Memory B cell (primary cell): ENCODE measurements around the gene RABL6.
"Not testable (repeated sequence)": the region's sequence is repeated elsewhere in the genome, so short reads cannot be mapped to it uniquely, and the experiment has no call there.

Experiments
- ATAC-seq: fragments of 150-1000 bp; cut with Tn5 transposase; 2 replicates; pipeline ENCODE4 v1.10.0; 2021; ENCODE audit warnings: low read depth, mild to moderate bottlenecking, moderate library complexity
- DNase-seq, 2 donors: peaks; one replicate each; pipeline ENCODE4 v3.0.0; 2022; ENCODE audit warnings: low spot score in 2 of 2
- H3K27ac Mint-ChIP-seq: one replicate; pipeline ENCODE4 v1.8.0; 2022; ENCODE audit warnings: mild to moderate bottlenecking, moderate library complexity, mixed read lengths
- H3K27me3 Mint-ChIP-seq: one replicate; pipeline ENCODE4 v1.8.0; 2022; ENCODE audit warnings: mixed read lengths
- H3K36me3 Mint-ChIP-seq: one replicate; pipeline ENCODE4 v1.8.0; 2022; ENCODE audit warnings: mild to moderate bottlenecking, mixed read lengths
- H3K4me1 Mint-ChIP-seq: one replicate; pipeline ENCODE4 v1.8.0; 2022; ENCODE audit warnings: mixed read lengths
- H3K4me3 Mint-ChIP-seq: one replicate; pipeline ENCODE4 v1.8.0; 2022; ENCODE audit warnings: mild to moderate bottlenecking, moderate library complexity, mixed read lengths
- H3K9me3 Mint-ChIP-seq: one replicate; pipeline ENCODE4 v1.8.0; 2022; ENCODE audit warnings: mixed read lengths

Gene RABL6, protein sequence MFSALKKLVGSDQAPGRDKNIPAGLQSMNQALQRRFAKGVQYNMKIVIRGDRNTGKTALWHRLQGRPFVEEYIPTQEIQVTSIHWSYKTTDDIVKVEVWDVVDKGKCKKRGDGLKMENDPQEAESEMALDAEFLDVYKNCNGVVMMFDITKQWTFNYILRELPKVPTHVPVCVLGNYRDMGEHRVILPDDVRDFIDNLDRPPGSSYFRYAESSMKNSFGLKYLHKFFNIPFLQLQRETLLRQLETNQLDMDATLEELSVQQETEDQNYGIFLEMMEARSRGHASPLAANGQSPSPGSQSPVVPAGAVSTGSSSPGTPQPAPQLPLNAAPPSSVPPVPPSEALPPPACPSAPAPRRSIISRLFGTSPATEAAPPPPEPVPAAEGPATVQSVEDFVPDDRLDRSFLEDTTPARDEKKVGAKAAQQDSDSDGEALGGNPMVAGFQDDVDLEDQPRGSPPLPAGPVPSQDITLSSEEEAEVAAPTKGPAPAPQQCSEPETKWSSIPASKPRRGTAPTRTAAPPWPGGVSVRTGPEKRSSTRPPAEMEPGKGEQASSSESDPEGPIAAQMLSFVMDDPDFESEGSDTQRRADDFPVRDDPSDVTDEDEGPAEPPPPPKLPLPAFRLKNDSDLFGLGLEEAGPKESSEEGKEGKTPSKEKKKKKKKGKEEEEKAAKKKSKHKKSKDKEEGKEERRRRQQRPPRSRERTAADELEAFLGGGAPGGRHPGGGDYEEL

DNA sequence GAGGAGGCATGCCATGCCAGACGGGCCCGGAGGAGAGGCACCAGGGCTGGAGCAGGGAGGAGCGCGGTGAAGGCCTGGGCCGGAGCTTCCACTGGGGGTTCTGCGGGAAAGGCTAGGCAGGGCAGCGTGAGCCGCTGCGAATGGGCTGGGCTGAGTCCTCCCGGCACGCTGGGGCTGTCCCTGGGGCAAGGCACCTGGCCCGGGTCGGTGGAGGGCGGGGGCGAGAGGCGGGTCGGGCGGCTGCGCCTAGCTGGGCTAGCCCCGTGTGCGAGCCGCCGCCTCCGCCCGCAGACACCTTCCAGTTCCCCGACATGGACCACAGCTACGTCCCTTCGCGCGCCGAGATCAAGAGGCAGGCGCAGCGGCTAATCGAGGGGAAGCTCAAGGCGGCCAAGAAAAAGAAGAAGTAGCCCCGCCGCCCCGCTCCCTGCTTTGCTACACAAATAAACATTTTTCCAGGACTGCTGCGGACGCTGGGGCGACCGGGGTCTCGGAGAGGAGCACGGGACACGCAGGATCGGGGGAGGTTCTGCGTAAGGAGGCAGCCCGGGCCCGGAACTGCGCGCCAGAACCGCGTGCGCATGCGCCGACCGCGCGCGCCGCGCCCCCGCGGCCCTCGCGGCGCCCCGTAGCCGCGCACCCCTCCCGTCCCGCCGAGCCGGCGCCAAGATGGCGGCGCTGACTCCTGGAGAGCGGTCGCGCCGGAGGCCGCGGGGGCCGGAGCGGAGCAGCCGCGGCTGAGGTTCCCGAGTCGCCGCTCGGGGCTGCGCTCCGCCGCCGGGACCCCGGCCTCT is at the start of gene RABL6:
Gene RABL6 (plus strand): TSS at position 668 of the 794 bp plus-strand sequence. CDS start 249 bp downstream, outside the sequence.
- peak; percentile 87 for ATAC-seq
- Mint-ChIP-seq H3K4me1 (peaks cover 18% of the 10 kb centered on the region), H3K27ac (peak within 1 kb of the TSS; percentile 94), H3K9me3 (no peaks in the 10 kb centered on the region), H3K36me3 (peaks cover 12% of the 10 kb centered on the region), H3K27me3 (peaks cover under 1% of the 10 kb centered on the region), H3K4me3 (peak within 1 kb of the TSS; percentile 93)
- peak; percentile 82 to 86 for DNase-seq

DNA sequence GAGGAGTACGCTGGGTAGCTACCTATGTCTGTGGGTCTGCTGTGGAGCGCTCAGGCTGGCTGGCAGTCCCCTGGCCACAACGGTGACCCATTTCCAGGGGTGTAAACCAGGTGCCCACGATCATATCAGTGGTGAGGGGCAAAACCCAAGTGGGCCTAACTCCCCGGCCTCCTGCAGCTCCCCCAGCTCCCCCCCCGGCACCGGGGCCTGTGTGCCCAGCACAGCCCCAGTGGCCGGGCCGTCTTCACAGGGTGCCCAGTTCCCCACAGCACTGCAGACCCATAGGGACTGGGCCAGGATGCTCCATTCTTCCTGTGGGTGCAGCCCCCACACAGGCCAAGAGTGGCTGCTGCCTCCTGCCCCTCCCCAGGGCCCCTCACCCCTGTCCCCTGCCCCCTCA is 48.7 kb upstream of the RABL6 start:
- Mint-ChIP-seq H3K27me3 (no peaks in the 10 kb centered on the region), H3K4me3 (no peak overlapping the region), H3K27ac (no peak overlapping the region), H3K36me3 (no peaks in the 10 kb centered on the region), H3K9me3 (no peaks in the 10 kb centered on the region), H3K4me1 (peaks cover 12% of the 10 kb centered on the region)
- DNase-seq (no peak), ATAC-seq (no peak)

DNA sequence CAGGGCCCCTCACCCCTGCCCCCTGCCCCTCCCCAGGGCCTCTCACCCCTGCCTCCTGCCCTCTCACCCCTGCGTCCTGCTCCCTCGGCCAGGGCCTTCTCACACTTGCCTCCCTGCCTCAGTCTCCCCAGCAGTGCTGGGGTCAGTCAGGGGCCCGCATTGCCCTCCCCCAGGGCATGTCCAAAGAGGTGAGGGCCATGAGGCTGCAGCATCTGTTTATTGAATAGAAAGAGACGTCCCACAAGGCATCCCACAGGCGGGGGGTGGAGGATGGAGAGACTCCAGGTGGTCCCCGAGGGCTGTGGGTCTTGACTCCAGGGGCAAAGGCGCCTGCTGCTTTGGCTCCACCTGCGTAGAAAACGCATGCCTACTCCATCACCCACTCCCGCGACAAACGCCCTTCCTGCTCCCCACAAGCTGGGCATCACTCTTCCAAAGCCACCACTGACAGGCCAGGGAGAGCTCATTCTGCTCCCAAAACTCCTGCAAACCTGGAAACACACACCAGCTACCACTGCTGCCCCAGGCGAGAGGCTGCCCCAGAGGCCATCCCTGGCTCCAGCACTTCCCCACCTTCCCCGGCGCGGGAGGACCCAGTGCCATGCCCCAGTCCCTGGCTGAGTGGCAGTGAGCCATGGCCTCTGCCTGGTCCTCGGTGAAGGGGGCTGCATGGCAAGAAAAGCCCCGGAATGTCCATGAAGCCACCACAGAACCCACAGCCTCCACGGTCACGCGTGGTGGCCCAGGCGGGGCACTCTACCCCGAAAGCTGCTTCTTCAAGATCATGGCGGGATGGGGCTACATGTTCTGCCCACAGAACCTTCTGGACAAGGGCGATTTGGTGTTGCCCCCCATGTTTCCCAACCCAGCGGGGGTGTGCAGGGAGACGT is 48.1 kb upstream of the RABL6 start:
- no peaks in the 10 kb centered on the region for H3K9me3 Mint-ChIP-seq
- peak overlapping the region; percentile 44 for H3K4me3 Mint-ChIP-seq
- no peaks in the 10 kb centered on the region for H3K36me3 Mint-ChIP-seq
- H3K27me3 Mint-ChIP-seq = no peaks in the 10 kb centered on the region
- H3K4me1 Mint-ChIP-seq = peaks cover 12% of the 10 kb centered on the region
- DNase-seq = no peak
- no peak for ATAC-seq
- no peak overlapping the region for H3K27ac Mint-ChIP-seq

DNA sequence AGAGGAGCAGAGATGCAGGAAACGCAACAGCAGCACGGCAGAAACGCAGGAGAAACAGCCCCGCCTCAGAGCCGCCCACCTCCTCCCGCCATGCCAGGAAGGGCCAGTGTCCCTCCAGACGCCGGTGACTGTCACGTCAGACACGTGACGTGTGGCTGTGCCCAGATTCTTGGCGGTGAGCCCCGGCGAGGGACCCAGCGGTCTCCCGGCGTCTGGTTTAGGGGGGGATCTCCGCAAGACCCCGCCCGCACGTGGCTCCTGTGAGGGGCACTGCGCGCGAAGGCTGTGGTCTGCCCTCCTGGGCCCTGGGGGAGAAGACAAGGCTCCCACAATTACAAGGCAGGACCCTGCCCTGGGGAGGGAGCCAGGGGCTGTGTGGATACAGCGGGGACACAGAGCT is 47.3 kb upstream of the RABL6 start:
- no peak overlapping the region for H3K4me3 Mint-ChIP-seq
- no peaks in the 10 kb centered on the region for H3K9me3 Mint-ChIP-seq
- ATAC-seq (no peak), DNase-seq (no peak)
- H3K27ac Mint-ChIP-seq = no peak overlapping the region
- H3K4me1 Mint-ChIP-seq = peaks cover 15% of the 10 kb centered on the region
- no peaks in the 10 kb centered on the region for H3K36me3 Mint-ChIP-seq
- no peaks in the 10 kb centered on the region for H3K27me3 Mint-ChIP-seq

DNA sequence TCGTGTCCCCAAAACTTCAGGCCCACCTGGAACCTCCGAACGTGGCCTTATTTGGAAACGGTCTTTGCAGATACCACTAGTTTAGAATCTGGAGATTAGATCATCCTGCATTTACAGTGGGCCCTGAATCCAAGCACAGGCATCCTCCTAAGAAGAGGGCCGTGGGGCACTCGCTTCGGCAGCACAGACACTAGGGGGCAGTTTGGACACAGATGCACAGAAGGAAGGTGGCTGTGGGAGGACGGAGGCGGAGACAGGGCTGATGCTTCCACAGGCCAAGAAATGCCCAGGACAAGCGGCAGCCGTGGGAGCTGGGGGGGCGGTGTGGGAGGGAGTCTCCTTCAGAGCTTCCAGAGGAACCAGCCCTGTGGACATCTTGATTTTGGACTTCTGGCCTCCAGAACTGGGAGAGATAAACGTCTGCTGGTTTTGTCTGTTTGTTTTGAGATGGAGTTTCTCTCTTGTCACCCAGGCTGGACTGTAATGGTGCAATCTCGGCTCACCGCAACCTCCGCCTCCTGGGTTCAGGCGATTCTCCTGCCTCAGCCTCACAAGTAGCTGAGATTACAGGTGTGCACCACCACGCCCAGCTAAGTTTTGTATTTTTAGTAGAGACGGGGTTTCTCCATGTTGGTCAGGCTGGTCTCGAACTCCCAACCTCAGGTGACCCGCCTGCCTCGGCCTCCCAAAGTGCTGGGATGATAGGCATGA is 46.8 kb upstream of the RABL6 start:
- H3K4me3 Mint-ChIP-seq, H3K27ac Mint-ChIP-seq, H3K36me3 Mint-ChIP-seq, H3K27me3 Mint-ChIP-seq, H3K9me3 Mint-ChIP-seq, DNase-seq: not testable (repeated sequence)
- peaks cover 18% of the 10 kb centered on the region for H3K4me1 Mint-ChIP-seq
- peak; percentile 26 for ATAC-seq

DNA sequence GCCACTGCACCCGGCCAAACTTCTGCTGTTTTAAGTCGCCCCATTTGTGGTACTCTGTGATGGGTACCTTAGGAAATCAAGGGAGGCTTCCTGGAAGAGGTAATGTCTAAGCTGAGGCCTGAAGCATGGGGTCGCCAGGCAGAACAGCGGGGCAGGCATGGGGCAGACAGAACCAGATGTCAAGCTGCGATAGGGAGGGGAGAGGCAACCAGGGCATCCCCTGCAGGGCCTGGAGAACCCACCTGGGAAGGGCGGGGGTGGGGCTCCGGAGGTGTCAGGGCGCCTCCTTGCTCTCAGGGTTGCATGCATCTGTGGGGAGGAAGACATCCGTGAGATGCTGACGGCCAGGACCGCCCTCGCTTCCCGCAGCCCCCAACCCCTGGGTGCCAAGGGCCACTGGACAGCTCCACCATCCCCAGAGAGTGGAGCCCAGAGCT is 46.2 kb upstream of the RABL6 start:
- Mint-ChIP-seq H3K36me3 (no peaks in the 10 kb centered on the region), H3K27ac (no peak overlapping the region), H3K9me3 (no peaks in the 10 kb centered on the region), H3K27me3 (no peaks in the 10 kb centered on the region), H3K4me1 (peaks cover 19% of the 10 kb centered on the region), H3K4me3 (no peak overlapping the region)
- no peak for DNase-seq
- ATAC-seq = no peak

DNA sequence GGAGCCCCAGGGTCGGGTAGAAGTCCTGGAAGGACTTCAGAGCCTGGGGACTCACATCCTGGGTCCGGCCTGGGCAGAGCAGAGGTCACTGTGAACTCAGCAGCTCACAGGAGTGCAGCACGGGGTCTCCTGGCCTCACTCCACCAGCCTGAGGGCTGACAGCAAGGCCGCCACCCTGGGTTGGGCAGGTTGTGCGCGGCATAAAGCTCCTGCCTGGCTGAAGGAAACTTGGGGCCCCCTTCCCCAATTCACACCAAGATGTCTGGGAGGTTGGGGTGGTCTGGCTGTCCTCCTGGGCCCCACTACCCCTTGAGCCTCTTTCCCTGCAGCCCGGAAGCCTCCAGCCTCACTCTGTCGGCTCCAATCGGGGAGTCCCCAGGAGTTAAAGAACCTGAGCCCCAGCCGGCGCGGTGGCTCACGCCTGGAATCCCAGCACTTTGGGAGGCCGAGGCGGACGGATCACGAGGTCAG is 45.5 kb upstream of the RABL6 start:
- ATAC-seq (no peak), DNase-seq (no peak)
- H3K27ac Mint-ChIP-seq = no peak overlapping the region
- H3K9me3 Mint-ChIP-seq = no peaks in the 10 kb centered on the region
- no peak overlapping the region for H3K4me3 Mint-ChIP-seq
- H3K36me3 Mint-ChIP-seq = no peaks in the 10 kb centered on the region
- no peaks in the 10 kb centered on the region for H3K27me3 Mint-ChIP-seq
- H3K4me1 Mint-ChIP-seq = peaks cover 26% of the 10 kb centered on the region

DNA sequence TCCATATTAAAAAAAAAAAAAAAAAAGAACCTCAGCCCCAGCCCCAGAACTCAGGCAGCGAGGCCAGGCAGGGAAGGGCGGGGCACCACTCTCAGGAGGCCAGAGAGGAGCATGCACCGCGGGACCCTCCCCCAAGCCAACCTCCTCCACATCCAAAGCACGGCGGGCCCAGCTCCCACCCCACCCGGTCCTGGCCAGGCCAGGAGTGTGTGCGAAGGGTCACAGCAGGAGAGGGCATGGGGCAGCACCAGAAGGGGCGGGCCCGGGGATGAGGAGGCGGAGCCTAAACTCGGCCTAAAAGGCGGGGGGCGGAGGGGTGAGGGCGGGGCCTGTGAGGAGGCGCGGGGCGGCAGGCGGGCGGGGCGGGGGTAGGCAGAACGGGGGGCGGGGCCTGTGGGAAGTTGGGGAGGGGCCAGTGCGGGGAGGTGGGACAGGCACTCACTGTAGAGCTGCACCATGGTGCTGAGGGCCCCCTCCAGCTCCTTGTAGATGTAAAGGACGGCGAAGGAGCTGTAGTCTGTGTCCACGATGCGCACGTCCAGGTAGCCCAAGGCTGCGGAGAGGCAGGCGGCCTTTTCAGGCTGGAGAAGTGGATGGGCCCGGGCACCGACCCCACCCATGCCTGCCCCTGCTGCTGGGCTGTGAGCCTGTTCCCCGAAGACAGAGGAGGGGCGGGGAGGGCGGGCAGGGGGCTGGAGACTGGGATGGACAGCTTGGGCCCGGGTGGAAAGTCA is 44.7 kb upstream of the RABL6 start:
- no peak overlapping the region for H3K4me3 Mint-ChIP-seq
- DNase-seq (no peak), ATAC-seq (no peak)
- no peaks in the 10 kb centered on the region for H3K36me3 Mint-ChIP-seq
- peaks cover 30% of the 10 kb centered on the region for H3K4me1 Mint-ChIP-seq
- H3K27me3 Mint-ChIP-seq = no peaks in the 10 kb centered on the region
- no peak overlapping the region for H3K27ac Mint-ChIP-seq
- H3K9me3 Mint-ChIP-seq = no peaks in the 10 kb centered on the region

DNA sequence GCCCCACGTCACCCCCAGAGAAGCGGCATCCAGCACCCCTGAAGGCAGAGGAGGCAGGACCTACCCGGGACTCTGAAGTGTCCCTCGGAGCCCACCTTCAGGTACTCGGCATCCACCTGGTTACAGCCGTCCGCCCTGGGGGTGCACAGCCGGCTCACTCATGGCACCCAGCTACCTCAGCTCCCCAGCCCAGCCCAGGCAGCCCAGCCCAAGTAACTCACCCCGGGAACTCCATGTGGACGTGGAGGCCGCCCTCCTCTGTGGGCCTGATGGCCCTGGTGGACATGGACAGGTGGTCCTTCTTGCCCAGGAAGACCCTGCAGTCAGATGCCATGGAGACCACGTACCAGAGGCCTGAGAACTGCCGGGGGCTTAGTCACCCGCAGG is 44.1 kb upstream of the RABL6 start:
- H3K4me3 Mint-ChIP-seq = no peak overlapping the region
- no peak overlapping the region for H3K27ac Mint-ChIP-seq
- DNase-seq (no peak), ATAC-seq (no peak)
- no peaks in the 10 kb centered on the region for H3K9me3 Mint-ChIP-seq
- no peaks in the 10 kb centered on the region for H3K36me3 Mint-ChIP-seq
- H3K27me3 Mint-ChIP-seq = no peaks in the 10 kb centered on the region
- peaks cover 31% of the 10 kb centered on the region for H3K4me1 Mint-ChIP-seq

DNA sequence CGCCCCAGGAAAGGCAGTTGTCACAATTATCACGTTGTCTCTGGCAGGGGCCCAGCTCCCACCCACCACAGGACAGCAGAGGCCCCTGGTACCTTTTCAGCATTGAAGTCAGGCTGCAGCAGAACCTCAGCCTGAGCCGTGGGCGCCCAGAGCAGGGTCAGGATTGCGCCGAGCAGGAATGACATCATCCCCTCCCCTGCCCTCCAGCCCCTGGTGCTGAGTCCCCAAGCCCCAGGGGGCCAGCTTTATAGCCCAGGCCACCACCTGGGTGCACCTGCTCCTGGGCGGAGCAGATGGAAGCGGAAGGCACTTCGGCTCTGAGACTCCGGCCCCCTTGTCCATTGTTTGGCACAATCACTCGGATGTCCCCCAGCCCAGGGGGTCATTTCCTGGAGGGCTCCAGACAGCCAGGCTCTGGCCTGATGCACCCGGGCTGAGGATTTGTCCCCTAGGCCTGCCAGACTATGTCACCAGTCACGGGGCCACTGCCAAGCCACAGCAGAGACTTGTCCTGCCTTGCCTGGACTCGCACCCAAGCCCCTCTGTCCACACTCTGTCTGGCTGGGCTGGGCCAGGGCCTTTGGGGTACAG is 43.4 kb upstream of the RABL6 start, which contains the start of gene LCN15:
Gene LCN15 (minus strand): TSS at position 218 of the 591 bp plus-strand sequence. CDS start 30 bp downstream, at position 188.
- DNase-seq (no peak), ATAC-seq (no peak)
- no peaks in the 10 kb centered on the region for H3K9me3 Mint-ChIP-seq
- peaks cover 30% of the 10 kb centered on the region for H3K4me1 Mint-ChIP-seq
- H3K27me3 Mint-ChIP-seq = no peaks in the 10 kb centered on the region
- peak within 1 kb of the TSS; percentile 93 for H3K27ac Mint-ChIP-seq
- H3K4me3 Mint-ChIP-seq = no peak within 1 kb of the TSS
- H3K36me3 Mint-ChIP-seq = no peaks in the 10 kb centered on the region

DNA sequence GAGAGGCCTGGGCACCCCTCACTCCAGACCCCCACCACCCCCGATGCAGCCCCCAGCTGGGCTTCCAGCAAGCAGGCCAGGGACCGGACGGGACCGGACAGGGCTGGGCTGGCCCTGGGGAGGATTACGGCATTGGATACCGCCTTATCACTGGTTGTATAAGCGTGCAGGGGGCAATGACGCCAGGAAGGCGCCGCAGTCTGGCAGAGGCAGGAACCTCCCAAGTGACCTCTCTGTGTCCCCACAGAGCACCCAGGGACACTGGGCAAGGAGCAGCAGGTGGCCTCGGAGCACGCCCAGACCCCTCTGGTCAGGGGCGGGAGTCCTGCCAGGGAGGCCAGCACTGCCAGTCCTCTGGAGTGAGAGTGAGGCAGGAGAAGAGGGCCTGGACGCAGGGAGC is 42.7 kb upstream of the RABL6 start:
- DNase-seq (no peak), ATAC-seq (no peak)
- Mint-ChIP-seq H3K27ac (peak overlapping the region; percentile 93), H3K27me3 (peaks cover 4% of the 10 kb centered on the region), H3K9me3 (no peaks in the 10 kb centered on the region), H3K4me1 (peaks cover 31% of the 10 kb centered on the region), H3K4me3 (no peak overlapping the region), H3K36me3 (no peaks in the 10 kb centered on the region)
